ENCODE measurements around the gene VPREB1. TPM values are rescaled to one million over a fixed set of nuclear protein-coding genes. Genes with fewer than 3 reads are reported as not detected.

Gene VPREB1
- total RNA-seq, 4 donors from 2014 or later = 2.6 TPM; not detected in 3

- H3K36me3 ChIP-seq = no peaks in the 10 kb centered on the region
- no peak overlapping the region for H3K4me3 ChIP-seq
- H3K4me1 ChIP-seq = no peaks in the 10 kb centered on the region
- no peaks in the 10 kb centered on the region for H3K9me3 ChIP-seq
- TF ChIP-seq, protein P1, sequence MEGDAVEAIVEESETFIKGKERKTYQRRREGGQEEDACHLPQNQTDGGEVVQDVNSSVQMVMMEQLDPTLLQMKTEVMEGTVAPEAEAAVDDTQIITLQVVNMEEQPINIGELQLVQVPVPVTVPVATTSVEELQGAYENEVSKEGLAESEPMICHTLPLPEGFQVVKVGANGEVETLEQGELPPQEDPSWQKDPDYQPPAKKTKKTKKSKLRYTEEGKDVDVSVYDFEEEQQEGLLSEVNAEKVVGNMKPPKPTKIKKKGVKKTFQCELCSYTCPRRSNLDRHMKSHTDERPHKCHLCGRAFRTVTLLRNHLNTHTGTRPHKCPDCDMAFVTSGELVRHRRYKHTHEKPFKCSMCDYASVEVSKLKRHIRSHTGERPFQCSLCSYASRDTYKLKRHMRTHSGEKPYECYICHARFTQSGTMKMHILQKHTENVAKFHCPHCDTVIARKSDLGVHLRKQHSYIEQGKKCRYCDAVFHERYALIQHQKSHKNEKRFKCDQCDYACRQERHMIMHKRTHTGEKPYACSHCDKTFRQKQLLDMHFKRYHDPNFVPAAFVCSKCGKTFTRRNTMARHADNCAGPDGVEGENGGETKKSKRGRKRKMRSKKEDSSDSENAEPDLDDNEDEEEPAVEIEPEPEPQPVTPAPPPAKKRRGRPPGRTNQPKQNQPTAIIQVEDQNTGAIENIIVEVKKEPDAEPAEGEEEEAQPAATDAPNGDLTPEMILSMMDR (IDR thresholded peaks at IDR 0.05) = no peak
- intact Hi-C loops (cut with DNase I; ENCODE audit: low total_unique reads) = no loop called here
- no peak overlapping the region for H3K27ac ChIP-seq
- H3K27me3 ChIP-seq = no peaks in the 10 kb centered on the region
- DNase-seq = no peak
Observed at GRCh38 chr22:22214819-22215329, 29.7 kb upstream of the VPREB1 start.

- Histone ChIP-seq H3K27ac (no peak overlapping the region), H3K4me1 (no peaks in the 10 kb centered on the region), H3K27me3 (no peaks in the 10 kb centered on the region), H3K4me3 (no peak overlapping the region), H3K9me3 (no peaks in the 10 kb centered on the region), H3K36me3 (no peaks in the 10 kb centered on the region)
- DNase-seq = no peak
- intact Hi-C loops (cut with DNase I; ENCODE audit: low total_unique reads) = no loop called here
- TF ChIP-seq, protein P1 (IDR thresholded peaks at IDR 0.05) = no peak
- TF ChIP-seq POLR2A (IDR thresholded peaks at IDR 0.05) = no peak
Observed at GRCh38 chr22:22215659-22216449, 28.7 kb upstream of the VPREB1 start.

- H3K27me3 ChIP-seq = no peaks in the 10 kb centered on the region
- intact Hi-C loops (cut with DNase I; ENCODE audit: low total_unique reads) = no loop called here
- no peaks in the 10 kb centered on the region for H3K36me3 ChIP-seq
- no peaks in the 10 kb centered on the region for H3K9me3 ChIP-seq
- TF ChIP-seq, protein P1 (IDR thresholded peaks at IDR 0.05) = no peak
- TF ChIP-seq POLR2A (IDR thresholded peaks at IDR 0.05) = no peak
- DNase-seq = no peak
- no peak overlapping the region for H3K27ac ChIP-seq
- H3K4me3 ChIP-seq = no peak overlapping the region
- H3K4me1 ChIP-seq = no peaks in the 10 kb centered on the region
Observed at GRCh38 chr22:22216450-22216959, 28.1 kb upstream of the VPREB1 start.

DNA sequence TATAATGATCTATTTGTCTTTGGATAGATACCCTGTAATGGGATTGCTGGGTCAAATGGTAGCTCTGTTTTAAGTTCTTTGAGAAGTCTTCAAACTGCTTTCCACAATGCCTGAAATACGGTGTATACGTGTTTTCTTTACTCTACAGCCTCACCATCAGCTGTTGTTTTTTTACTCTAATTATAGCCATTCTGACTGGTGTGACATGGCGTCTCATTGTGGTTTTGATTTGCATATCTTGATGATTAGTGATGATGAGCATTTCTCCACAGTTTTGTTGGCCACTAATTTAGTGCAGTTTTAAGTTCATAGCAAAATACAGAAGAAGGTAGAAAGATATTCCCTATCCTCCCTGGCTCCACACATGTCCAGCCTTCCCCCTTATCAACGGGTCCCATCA is 26.3 kb upstream of the VPREB1 start:
- Histone ChIP-seq H3K4me3 (no peak overlapping the region), H3K27ac (no peak overlapping the region), H3K4me1 (no peaks in the 10 kb centered on the region), H3K36me3 (no peaks in the 10 kb centered on the region), H3K27me3 (no peaks in the 10 kb centered on the region), H3K9me3 (no peaks in the 10 kb centered on the region)
- intact Hi-C loops (cut with DNase I; ENCODE audit: low total_unique reads) = no loop called here
- no peak for TF ChIP-seq POLR2A (IDR thresholded peaks at IDR 0.05)
- TF ChIP-seq, protein P1 (IDR thresholded peaks at IDR 0.05) = no peak
- DNase-seq = no peak
